BE2C (cell line): ENCODE measurements around the gene KCNN4. TPM values are rescaled to one million over a fixed set of nuclear protein-coding genes. Genes with fewer than 3 reads are reported as not detected.
A peak's percentile ranks its signal among the peaks of the same experiment; 100 is the strongest.
"Not testable (repeated sequence)": the region's sequence is repeated elsewhere in the genome, so short reads cannot be mapped to it uniquely, and the experiment has no call there.

Experiments used
- DNase-seq: peaks from one replicate; pipeline ENCODE4 v3.0.0-alpha.2; 2020
- H3K27me3 ChIP-seq: fragments of 250-450 bp; sonication (Bioruptor Pico); 2 replicates; pipeline ENCODE4 v1.5.1; 2020; ENCODE audit warnings: mild to moderate bottlenecking
- H3K36me3 ChIP-seq: fragments of 250-450 bp; sonication (Bioruptor Pico); 2 replicates; pipeline ENCODE4 v1.5.1; 2020; ENCODE audit warnings: mild to moderate bottlenecking
- H3K4me1 ChIP-seq: fragments of 250-450 bp; sonication (Bioruptor Pico); 2 replicates; pipeline ENCODE4 v1.5.1; 2020
- H3K4me3 ChIP-seq: 2 replicates; pipeline ENCODE4 v1.5.1; 2011; ENCODE audit warnings: low read depth, low read length
- H3K9me3 ChIP-seq: fragments of 250-450 bp; sonication (Bioruptor Pico); 2 replicates; pipeline ENCODE4 v1.5.1; 2020
- CTCF ChIP-seq: IDR thresholded peaks from 2 replicates; pipeline ENCODE4 v1.5.1; 2012; ENCODE audit warnings: mild to moderate bottlenecking, low read depth, low read length
- polyA plus RNA-seq: library from polyadenylated mRNA; unstranded; fragments of >200 nt; gene quantifications from one replicate; pipeline ENCODE4 v1.2.1, GENCODE V29; 2012; ENCODE audit warnings: low read depth, missing spikeins; ENCODE audit not compliant: insufficient read length, insufficient read depth

KCNN4 gene
- 0.66 TPM for polyA plus RNA-seq

DNA sequence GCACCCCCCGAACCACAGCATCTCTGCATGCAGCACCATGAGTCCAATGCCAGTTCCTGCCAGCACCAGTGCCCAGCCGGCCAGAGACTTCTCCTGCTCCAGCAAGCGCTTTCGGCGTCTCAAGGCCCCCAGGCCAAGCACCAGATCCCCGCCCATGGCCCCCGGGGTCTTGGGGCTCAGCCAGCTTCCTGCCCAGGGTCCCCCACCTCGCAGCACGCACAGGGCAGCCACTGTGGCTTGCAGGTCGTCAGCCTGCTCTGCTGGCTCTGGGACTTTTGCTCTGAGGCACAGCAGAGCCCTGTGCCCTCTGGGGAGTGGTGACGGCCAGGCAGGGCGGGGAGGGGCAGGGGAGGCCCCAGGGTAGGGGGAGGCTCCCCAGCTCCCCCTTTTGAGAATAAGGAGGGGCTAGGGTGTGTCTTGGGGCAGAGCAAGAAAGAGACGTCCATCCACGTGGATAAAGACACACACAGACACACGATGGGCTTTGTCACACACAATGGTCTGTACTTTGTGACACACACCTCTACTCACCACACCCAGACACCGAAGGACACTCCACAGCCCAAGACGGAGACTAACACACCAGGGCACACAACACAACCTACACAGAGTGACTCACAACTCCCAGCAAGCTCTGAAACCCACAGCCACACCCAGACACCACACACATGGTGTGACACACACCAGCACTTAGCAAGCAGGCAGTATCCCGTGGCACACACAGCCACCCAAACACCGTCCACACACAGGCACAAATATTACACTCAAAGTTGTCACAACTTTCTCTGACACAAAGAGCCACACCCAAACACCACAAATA, at the start of gene KCNN4:
TSS of gene KCNN4 (minus strand) at position 268 of the 820 bp plus-strand sequence. CDS start at position 156, 112 bp downstream.
- no peak for TF ChIP-seq CTCF
- Histone ChIP-seq H3K27me3 (no peaks in the 10 kb centered on the region), H3K4me1 (no peaks in the 10 kb centered on the region), H3K36me3 (no peaks in the 10 kb centered on the region), H3K4me3 (no peak within 1 kb of the TSS), H3K9me3 (no peaks in the 10 kb centered on the region)
- no peak for DNase-seq

DNA sequence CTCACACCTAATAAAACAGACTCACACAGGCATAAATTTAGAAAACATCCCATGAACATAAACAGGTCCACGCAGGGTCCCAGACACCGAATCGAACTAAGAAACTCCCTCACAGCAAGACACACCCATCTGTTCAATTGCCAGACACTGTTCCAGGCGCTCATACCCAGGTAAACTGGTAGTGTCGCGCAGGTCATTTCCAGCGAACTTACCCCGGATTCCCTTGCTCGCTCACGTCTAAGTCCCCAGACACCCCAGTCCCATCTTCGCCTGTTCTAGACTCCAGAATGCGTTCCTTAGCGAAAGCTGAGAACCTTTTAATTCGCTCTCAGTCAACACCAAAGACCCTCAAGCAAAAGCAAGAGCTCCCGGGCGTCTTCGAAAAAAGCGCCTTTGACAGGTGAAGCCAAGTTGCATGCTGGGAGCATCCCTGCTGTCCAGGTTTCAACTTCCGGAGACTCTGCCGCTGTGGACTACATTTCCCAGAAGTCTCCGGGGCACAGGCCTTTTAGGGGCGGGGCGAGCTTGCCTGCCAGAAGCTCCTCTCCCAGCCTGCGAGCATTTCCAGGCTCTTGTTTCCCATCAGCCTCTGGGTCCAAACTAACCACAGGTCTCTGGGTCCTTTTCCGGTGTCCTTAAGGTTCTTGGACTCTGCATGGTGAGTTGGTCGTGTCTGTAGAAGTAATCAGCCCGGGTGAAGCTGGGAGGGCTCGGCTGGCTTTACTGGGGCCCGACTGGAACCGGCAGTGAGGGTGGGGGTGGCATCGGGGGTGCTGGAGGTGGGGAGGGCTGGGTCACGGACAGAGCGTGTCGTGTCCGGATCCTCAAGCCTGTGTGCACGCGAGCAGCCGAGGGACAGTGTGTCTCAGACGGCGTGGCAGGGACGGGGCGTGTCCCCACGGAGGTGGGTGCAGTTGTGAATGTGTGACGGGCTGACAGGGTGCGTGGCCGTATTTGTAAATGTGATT, 46.3 kb upstream of the KCNN4 start, which contains the start of gene ZNF283:
TSS of gene ZNF283 (plus strand) at position 535 of the 968 bp plus-strand sequence. CDS start 6,184 bp downstream, outside the sequence.
- peak; percentile 92 for DNase-seq
- H3K4me3 ChIP-seq: peak within 1 kb of the TSS; percentile 77
- peaks cover 17% of the 10 kb centered on the region for H3K36me3 ChIP-seq
- H3K27me3 ChIP-seq: no peaks in the 10 kb centered on the region
- H3K9me3 ChIP-seq: peaks cover 4% of the 10 kb centered on the region; the same call in 1 of the 2 replicates
- no peak for TF ChIP-seq CTCF
- H3K4me1 ChIP-seq: no peaks in the 10 kb centered on the region

GRCh38 chr19:43824572-43824971, 43.8 kb upstream of the KCNN4 start:
- not testable (repeated sequence) for H3K27me3 ChIP-seq, H3K9me3 ChIP-seq, H3K36me3 ChIP-seq, DNase-seq, H3K4me1 ChIP-seq, H3K4me3 ChIP-seq

GRCh38 chr19:43823856-43824255, 43.1 kb upstream of the KCNN4 start:
- not testable (repeated sequence) for H3K36me3 ChIP-seq, H3K4me1 ChIP-seq, H3K9me3 ChIP-seq, H3K27me3 ChIP-seq, DNase-seq, H3K4me3 ChIP-seq

DNA sequence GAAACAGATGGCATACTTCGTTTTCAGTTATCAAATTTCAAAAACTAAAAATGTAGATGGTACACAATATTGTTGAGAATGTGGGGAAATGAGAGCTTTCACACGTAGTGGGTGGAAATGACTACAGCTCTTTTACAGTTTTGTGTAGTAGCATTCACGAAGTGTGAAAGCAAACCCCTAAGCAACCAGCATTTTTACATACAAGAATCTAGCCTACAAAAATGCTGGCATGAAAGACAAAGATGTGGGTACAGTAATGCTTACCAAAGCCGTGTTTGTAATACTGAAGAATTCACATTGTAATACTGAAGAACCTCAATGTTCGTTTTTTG, 40.1 kb upstream of the KCNN4 start:
- Histone ChIP-seq H3K27me3 (peaks cover 5% of the 10 kb centered on the region), H3K4me3 (peak overlapping the region; percentile 28; the same call in 1 of the 2 replicates), H3K9me3 (no peaks in the 10 kb centered on the region; the same call in 1 of the 2 replicates), H3K4me1 (no peaks in the 10 kb centered on the region), H3K36me3 (no peaks in the 10 kb centered on the region)
- DNase-seq: no peak
- no peak for TF ChIP-seq CTCF

DNA sequence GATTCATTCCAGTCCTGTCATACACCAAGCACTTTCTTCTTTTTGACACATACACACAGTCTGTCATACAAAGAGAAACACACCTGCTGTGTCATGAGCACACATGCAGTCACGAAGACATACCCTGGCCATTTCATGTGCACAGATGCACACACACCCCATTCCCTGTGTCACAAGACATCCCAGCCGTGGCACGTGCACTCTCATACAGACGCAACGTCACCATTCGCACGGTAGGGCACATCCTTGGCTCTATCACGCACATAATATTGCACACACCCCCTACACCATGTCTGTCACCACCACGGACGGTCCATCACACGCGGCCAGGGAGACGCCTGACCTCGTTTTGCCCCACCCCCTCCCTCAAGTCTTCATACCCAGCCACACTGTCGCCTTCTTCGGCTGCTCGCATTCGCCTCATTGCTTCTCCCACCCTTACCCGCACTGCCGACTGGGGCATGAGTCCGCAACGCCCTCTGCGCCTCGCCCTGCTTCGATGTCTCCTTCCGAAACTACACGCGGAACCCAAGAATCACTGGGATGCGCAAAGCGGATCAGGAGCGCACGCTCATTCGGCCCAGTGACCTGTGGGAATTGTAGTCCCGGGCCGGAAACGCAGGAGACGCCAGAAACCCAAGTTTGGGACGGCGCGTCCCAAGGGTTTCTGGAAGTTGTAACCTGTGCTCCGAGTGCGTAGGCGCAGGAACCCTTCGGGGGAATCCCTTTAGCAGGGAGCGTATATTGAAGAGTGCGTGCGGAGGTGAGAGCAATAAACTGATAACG, 39.5 kb upstream of the KCNN4 start:
- Histone ChIP-seq H3K27me3 (peaks cover 5% of the 10 kb centered on the region), H3K4me1 (no peaks in the 10 kb centered on the region), H3K4me3 (peak overlapping the region; percentile 28), H3K9me3 (no peaks in the 10 kb centered on the region; the same call in 1 of the 2 replicates), H3K36me3 (no peaks in the 10 kb centered on the region)
- DNase-seq: peak; percentile 26
- no peak for TF ChIP-seq CTCF
